Lower leg skin (tissue), 3 donors: ENCODE measurements around the gene AKAP5.

Experiments used
- POLR2A ChIP-seq, 2 donors: fragments of 450-650 bp; IDR thresholded peaks; one replicate each; pipeline ENCODE4 v1.6.1; 2016 to 2017; ENCODE audit warnings: antibody characterized with exemption in 2 of 2, mild to moderate bottlenecking in 1 of 2, moderate library complexity in 1 of 2
- TF ChIP-seq, protein P1 (sequence below), 3 donors: fragments of 450-650 bp; IDR thresholded peaks; one replicate each; pipeline ENCODE4 v1.5.1; 2016; ENCODE audit warnings: antibody characterized with exemption in 3 of 3, mild to moderate bottlenecking in 3 of 3, moderate library complexity in 2 of 3

GRCh38 chr14:64506721-64507120 is 41.4 kb downstream of the AKAP5 start:
- TF ChIP-seq POLR2A (IDR thresholded peaks at IDR 0.05) = no peak
- TF ChIP-seq, protein P1, sequence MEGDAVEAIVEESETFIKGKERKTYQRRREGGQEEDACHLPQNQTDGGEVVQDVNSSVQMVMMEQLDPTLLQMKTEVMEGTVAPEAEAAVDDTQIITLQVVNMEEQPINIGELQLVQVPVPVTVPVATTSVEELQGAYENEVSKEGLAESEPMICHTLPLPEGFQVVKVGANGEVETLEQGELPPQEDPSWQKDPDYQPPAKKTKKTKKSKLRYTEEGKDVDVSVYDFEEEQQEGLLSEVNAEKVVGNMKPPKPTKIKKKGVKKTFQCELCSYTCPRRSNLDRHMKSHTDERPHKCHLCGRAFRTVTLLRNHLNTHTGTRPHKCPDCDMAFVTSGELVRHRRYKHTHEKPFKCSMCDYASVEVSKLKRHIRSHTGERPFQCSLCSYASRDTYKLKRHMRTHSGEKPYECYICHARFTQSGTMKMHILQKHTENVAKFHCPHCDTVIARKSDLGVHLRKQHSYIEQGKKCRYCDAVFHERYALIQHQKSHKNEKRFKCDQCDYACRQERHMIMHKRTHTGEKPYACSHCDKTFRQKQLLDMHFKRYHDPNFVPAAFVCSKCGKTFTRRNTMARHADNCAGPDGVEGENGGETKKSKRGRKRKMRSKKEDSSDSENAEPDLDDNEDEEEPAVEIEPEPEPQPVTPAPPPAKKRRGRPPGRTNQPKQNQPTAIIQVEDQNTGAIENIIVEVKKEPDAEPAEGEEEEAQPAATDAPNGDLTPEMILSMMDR (IDR thresholded peaks at IDR 0.05) = no peak
